HCT116 (cell line): ENCODE data around the gene IFT52. TPM values are rescaled to one million over a fixed set of nuclear protein-coding genes. Genes with fewer than 3 reads are reported as not detected.

Experiments
- ATAC-seq: fragments of 200-7000 bp; cut with Tn5 transposase; 2 replicates; pipeline ENCODE4 v1.9.1; 2020; ENCODE audit warnings: mild to moderate bottlenecking, moderate library complexity
- BruUV-seq: library from RNA; stranded (reverse); fragments of 400-500 nt; replicated peaks from 2 replicates; lab custom pipeline; 2021; lab: Mats Ljungman, UMichigan
- CTCF ChIA-PET: fragments of 300-600 bp; sonication (Branson Sonifier 250); formaldehyde crosslinking; loops from one replicate; lab custom pipeline; 2021; ENCODE audit warnings: antibody characterized with exemption; lab: Charles Lee
- POLR2A ChIA-PET: fragments of 300-600, 350-600 bp; sonication (Branson Sonifier 250); formaldehyde crosslinking; loops from one replicate; lab custom pipeline; 2021; ENCODE audit warnings: antibody characterized with exemption; lab: Charles Lee
- RAD21 ChIA-PET, 2 experiments: fragments of 300-600 bp; sonication (Branson Sonifier 250); formaldehyde crosslinking; loops; one replicate each; lab custom pipeline; 2023; ENCODE audit warnings: low total read pairs in 2 of 2; ENCODE audit not compliant: uncharacterized antibody in 2 of 2, unreplicated experiment in 2 of 2, low non-redundant PET in 1 of 2; lab: Charles Lee
- DNase-seq: peaks from one replicate; pipeline ENCODE4 v3.0.0-alpha.2; 2010; ENCODE audit warnings: low read depth, low spot score
- H2AFZ ChIP-seq: fragments of 200-600 bp; shearing (Covaris generic), sonication (generic); 2 replicates; pipeline ENCODE4 v1.6.1; 2017; ENCODE audit warnings: low read depth, mixed run types, mixed read lengths, antibody characterized with exemption, low read length; ENCODE audit not compliant: poor library complexity, severe bottlenecking
- H3K27ac ChIP-seq: 2 replicates; pipeline ENCODE4 v1.5.1; 2012; ENCODE audit warnings: low read depth, low read length
- H3K27me3 ChIP-seq: fragments of 200-600 bp; sonication (generic); 2 replicates; pipeline ENCODE4 v1.6.1; 2016; ENCODE audit warnings: mixed run types, low read length, mixed read lengths; ENCODE audit not compliant: insufficient read depth
- H3K36me3 ChIP-seq, 2 experiments: fragments of 200-500 bp in 1 of 2; fragments of 200-600 bp in 1 of 2; sonication (Bioruptor generic) in 1 of 2; sonication (generic) in 1 of 2; 2 replicates each; pipeline versions ENCODE4 v1.5.1 to v1.6.1; 2014 to 2016; ENCODE audit warnings: low read length in 2 of 2, inconsistent platforms in 1 of 2, mixed read lengths in 1 of 2, mixed run types in 1 of 2; ENCODE audit not compliant: insufficient read depth in 2 of 2, control insufficient read depth in 1 of 2
- H3K4me1 ChIP-seq, 2 experiments: fragments of 200-600 bp in 1 of 2; sonication (generic) in 1 of 2; 2 replicates each; pipeline versions ENCODE4 v1.5.1 to v1.6.1; 2012 to 2017; ENCODE audit warnings: low read length in 2 of 2, inconsistent platforms in 1 of 2, mild to moderate bottlenecking in 1 of 2, mixed read lengths in 1 of 2, mixed run types in 1 of 2, moderate library complexity in 1 of 2; ENCODE audit not compliant: insufficient read depth in 2 of 2, control insufficient read depth in 1 of 2
- H3K4me2 ChIP-seq: fragments of 200-600 bp; sonication (generic); 2 replicates; pipeline ENCODE4 v1.6.1; 2017; ENCODE audit warnings: mixed run types, low read length, mixed read lengths
- H3K4me3 ChIP-seq, 2 experiments: fragments of 200-600 bp in 1 of 2; sonication (generic) in 1 of 2; replicated peaks in 1 of 2; 2 replicates each; pipeline ENCODE4 v1.5.1; 2011 to 2016; ENCODE audit warnings: low read length in 2 of 2, control low read depth in 1 of 2, low read depth in 1 of 2, mild to moderate bottlenecking in 1 of 2, mixed read lengths in 1 of 2, mixed run types in 1 of 2
- H3K79me2 ChIP-seq: fragments of 200-600 bp; sonication (generic); 2 replicates; pipeline ENCODE4 v1.6.1; 2017; ENCODE audit warnings: mild to moderate bottlenecking, mixed run types, low read length, moderate library complexity, mixed read lengths; ENCODE audit not compliant: insufficient read depth
- H3K9ac ChIP-seq: fragments of 200-600 bp; sonication (generic); 2 replicates; pipeline ENCODE4 v1.6.1; 2016; ENCODE audit warnings: low read length, mixed read lengths
- H3K9me2 ChIP-seq: fragments of 200-600 bp; sonication (generic), shearing (Covaris generic); 2 replicates; pipeline ENCODE4 v1.6.1; 2017; ENCODE audit warnings: mixed run types, mild to moderate bottlenecking, moderate library complexity; ENCODE audit not compliant: insufficient read depth
- H3K9me3 ChIP-seq, 2 experiments: fragments of 200-500 bp in 1 of 2; fragments of 200-600 bp in 1 of 2; sonication (Bioruptor generic) in 1 of 2; sonication (generic) in 1 of 2; 2 replicates each; pipeline ENCODE4 v1.6.1; 2014 to 2017; ENCODE audit warnings: low read length in 2 of 2, mixed read lengths in 2 of 2, inconsistent platforms in 1 of 2, low read depth in 1 of 2, mild to moderate bottlenecking in 1 of 2, mixed run types in 1 of 2, moderate library complexity in 1 of 2; ENCODE audit not compliant: control insufficient read depth in 1 of 2, insufficient read depth in 1 of 2
- H4K20me1 ChIP-seq: fragments of 200-600 bp; sonication (generic), shearing (Covaris generic); 2 replicates; pipeline ENCODE4 v1.6.1; 2017; ENCODE audit warnings: mixed run types, mild to moderate bottlenecking, moderate library complexity; ENCODE audit not compliant: insufficient read depth
- JUND ChIP-seq: IDR thresholded peaks from 2 replicates; pipeline ENCODE4 v1.6.1; 2012
- POLR2A ChIP-seq: IDR thresholded peaks from 2 replicates; pipeline ENCODE4 v1.7.0; 2011; ENCODE audit warnings: borderline replicate concordance; ENCODE audit not compliant: insufficient read depth, insufficient read length; ENCODE audit errors: extremely low read depth
- SIN3A ChIP-seq: IDR thresholded peaks from 2 replicates; pipeline ENCODE4 v1.6.1; 2012; ENCODE audit warnings: low read depth
- YY1 ChIP-seq: IDR thresholded peaks from 2 replicates; pipeline ENCODE4 v1.6.1; 2011; ENCODE audit warnings: low read length, low read depth, moderate library complexity, mild to moderate bottlenecking; ENCODE audit not compliant: insufficient replicate concordance; ENCODE audit errors: extremely low read depth
- ZNF274 ChIP-seq: fragments of 200-500 bp; sonication (Bioruptor generic); IDR thresholded peaks from 2 replicates; pipeline ENCODE4 v1.6.1; 2014; ENCODE audit warnings: mild to moderate bottlenecking, low read depth, low read length, inconsistent platforms
- intact Hi-C: fragments of 100-400 bp; cut with micrococcal nuclease; formaldehyde crosslinking; loops from 2 replicates; pipeline ENCODE4 v1.10.0; 2022
- total RNA-seq: library from RNA; stranded (reverse); gene quantifications from one replicate; pipeline ENCODE4 v1.2.1, GENCODE V29; 2021; ENCODE audit not compliant: unreplicated experiment
- TF ChIP-seq, protein P1 (sequence below): IDR thresholded peaks from 2 replicates; pipeline ENCODE4 v1.6.1; 2012
- TF ChIP-seq, protein P2 (sequence below), 3 experiments: fragments of 200-600 bp in 1 of 3; sonication (generic) in 1 of 3; IDR thresholded peaks in 2 of 3; conservative IDR thresholded peaks in 1 of 3; 2 replicates each; pipeline ENCODE4 v1.5.1; 2012 to 2017; ENCODE audit warnings: low read depth in 2 of 3, low read length in 2 of 3, antibody characterized with exemption in 1 of 3, borderline replicate concordance in 1 of 3, control low read depth in 1 of 3, mild to moderate bottlenecking in 1 of 3, mixed read lengths in 1 of 3, mixed run types in 1 of 3, moderate library complexity in 1 of 3; ENCODE audit not compliant: insufficient read depth in 1 of 3

IFT52 gene
- total RNA-seq, 1 experiment from 2014 or later: 29.0 TPM

DNA sequence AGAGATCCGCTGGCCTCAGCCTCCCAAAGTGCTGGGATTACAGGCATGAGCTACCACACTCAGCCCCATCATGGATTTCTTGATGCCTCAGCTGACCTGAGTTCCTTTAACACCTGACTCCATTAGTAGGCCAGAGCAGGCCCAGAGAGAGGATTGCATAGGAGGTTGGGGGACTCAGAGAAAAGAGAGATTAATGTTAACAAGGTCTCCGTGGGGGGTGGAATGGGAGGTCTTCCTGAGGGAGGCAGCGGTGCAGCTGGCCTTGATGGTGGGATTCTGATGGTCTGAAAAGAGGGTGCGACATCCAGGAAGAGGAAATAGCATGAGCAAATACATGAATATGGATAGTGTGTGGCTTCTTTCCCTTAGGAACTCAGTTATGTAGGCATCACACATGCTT, 22.0 kb upstream of the IFT52 start:
- RAD21 ChIA-PET: no interaction called here
- no peak overlapping the region for H3K27ac ChIP-seq
- no peaks in the 10 kb centered on the region for H4K20me1 ChIP-seq
- intact Hi-C loops: no loop called here
- no peaks in the 10 kb centered on the region for H3K9me3 ChIP-seq
- H3K27me3 ChIP-seq: no peaks in the 10 kb centered on the region
- TF ChIP-seq YY1 (no peak), POLR2A (no peak), ZNF274 (no peak), SIN3A (no peak), JUND (no peak)
- TF ChIP-seq, protein P1, sequence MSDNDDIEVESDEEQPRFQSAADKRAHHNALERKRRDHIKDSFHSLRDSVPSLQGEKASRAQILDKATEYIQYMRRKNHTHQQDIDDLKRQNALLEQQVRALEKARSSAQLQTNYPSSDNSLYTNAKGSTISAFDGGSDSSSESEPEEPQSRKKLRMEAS: no peak
- TF ChIP-seq, protein P2, sequence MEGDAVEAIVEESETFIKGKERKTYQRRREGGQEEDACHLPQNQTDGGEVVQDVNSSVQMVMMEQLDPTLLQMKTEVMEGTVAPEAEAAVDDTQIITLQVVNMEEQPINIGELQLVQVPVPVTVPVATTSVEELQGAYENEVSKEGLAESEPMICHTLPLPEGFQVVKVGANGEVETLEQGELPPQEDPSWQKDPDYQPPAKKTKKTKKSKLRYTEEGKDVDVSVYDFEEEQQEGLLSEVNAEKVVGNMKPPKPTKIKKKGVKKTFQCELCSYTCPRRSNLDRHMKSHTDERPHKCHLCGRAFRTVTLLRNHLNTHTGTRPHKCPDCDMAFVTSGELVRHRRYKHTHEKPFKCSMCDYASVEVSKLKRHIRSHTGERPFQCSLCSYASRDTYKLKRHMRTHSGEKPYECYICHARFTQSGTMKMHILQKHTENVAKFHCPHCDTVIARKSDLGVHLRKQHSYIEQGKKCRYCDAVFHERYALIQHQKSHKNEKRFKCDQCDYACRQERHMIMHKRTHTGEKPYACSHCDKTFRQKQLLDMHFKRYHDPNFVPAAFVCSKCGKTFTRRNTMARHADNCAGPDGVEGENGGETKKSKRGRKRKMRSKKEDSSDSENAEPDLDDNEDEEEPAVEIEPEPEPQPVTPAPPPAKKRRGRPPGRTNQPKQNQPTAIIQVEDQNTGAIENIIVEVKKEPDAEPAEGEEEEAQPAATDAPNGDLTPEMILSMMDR (IDR thresholded peaks at IDR 0.05 in 2 of 3, conservative IDR thresholded peaks at IDR 0.05 in 1 of 3; ENCODE audit: borderline replicate concordance in 1 of 3, insufficient read depth in 1 of 3, low read depth in 2 of 3, low read length in 2 of 3): no peak
- TF ChIP-seq, all 23 proteins: peak for 0
- no peak overlapping the region for H2AFZ ChIP-seq
- H3K36me3 ChIP-seq: no peaks in the 10 kb centered on the region
- H3K4me1 ChIP-seq: no peaks in the 10 kb centered on the region
- H3K9ac ChIP-seq: no peak overlapping the region
- BruUV-seq: no TSS peak
- DNase-seq (no peak), ATAC-seq (no peak)
- H3K4me2 ChIP-seq: no peak overlapping the region
- ChIA-PET POLR2A (no interaction called here), CTCF (no interaction called here)
- H3K79me2 ChIP-seq: no peaks in the 10 kb centered on the region
- H3K9me2 ChIP-seq: no peaks in the 10 kb centered on the region
- H3K4me3 ChIP-seq: no peak overlapping the region

DNA sequence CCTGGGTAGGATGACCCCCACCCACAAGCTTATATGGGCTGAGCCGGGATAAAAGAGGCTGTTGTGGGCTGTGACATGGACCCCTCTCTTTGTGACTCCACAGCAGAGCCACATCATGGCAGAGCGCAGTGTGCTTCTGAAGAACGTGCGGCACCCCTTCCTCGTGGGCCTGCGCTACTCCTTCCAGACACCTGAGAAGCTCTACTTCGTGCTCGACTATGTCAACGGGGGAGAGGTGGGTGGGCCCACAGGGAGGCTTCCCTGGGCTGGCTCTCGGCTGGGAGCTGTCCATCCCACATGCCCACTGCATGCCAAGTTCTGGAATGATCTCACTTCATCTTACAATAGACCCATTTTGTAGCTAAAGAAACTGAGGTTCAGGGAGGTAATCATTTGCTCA, 21.5 kb upstream of the IFT52 start:
- CTCF ChIA-PET: no interaction called here
- RAD21 ChIA-PET: no interaction called here
- BruUV-seq: no TSS peak

More for the DNA sequence above, 21.5 kb upstream of the IFT52 start:
- Histone ChIP-seq H3K79me2 (no peaks in the 10 kb centered on the region), H3K9me3 (no peaks in the 10 kb centered on the region), H3K27me3 (no peaks in the 10 kb centered on the region), H3K9ac (no peak overlapping the region), H3K4me1 (no peaks in the 10 kb centered on the region), H3K4me2 (no peak overlapping the region), H4K20me1 (no peaks in the 10 kb centered on the region), H3K4me3 (no peak overlapping the region), H3K27ac (no peak overlapping the region), H3K9me2 (no peaks in the 10 kb centered on the region), H3K36me3 (no peaks in the 10 kb centered on the region), H2AFZ (no peak overlapping the region)
- intact Hi-C loops: no loop called here
- no peak for DNase-seq
- no peak for ATAC-seq
- no peak for TF ChIP-seq POLR2A
- POLR2A ChIA-PET: no interaction called here
